Measurements from ENCODE around the gene GPR32. TPM values are rescaled to one million over a fixed set of nuclear protein-coding genes. Genes with fewer than 3 reads are reported as not detected.

Gene GPR32
- total RNA-seq, 2 donors from 2014 or later, result not detected

GRCh38 chr19:50729894-50730293 lies 40.4 kb upstream of the GPR32 start:
- Histone ChIP-seq H3K27me3 (no peaks in the 10 kb centered on the region), H3K36me3 (no peaks in the 10 kb centered on the region), H3K4me1 (peaks cover 0 to 15% of the 10 kb centered on the region in 2 donors), H3K27ac (no peak overlapping the region), H3K9me3 (no peaks in the 10 kb centered on the region), H3K4me3 (no peak overlapping the region)
- DNase-seq (ENCODE audit: low spot score), result no peak
- no peak for TF ChIP-seq CTCF (IDR thresholded peaks at IDR 0.05)

- H3K27me3 ChIP-seq, result no peaks in the 10 kb centered on the region
- no peaks in the 10 kb centered on the region for H3K4me1 ChIP-seq
- no peak overlapping the region for H3K27ac ChIP-seq
- no peaks in the 10 kb centered on the region for H3K9me3 ChIP-seq
- H3K36me3 ChIP-seq, result no peaks in the 10 kb centered on the region
- no peak for TF ChIP-seq CTCF (IDR thresholded peaks at IDR 0.05)
- H3K4me3 ChIP-seq, result no peak overlapping the region
- DNase-seq (ENCODE audit: low spot score), result no peak
Measured at GRCh38 chr19:50735869-50736268, 34.4 kb upstream of the GPR32 start.

GRCh38 chr19:50736338-50736737 lies 33.9 kb upstream of the GPR32 start:
- no peak for TF ChIP-seq CTCF (IDR thresholded peaks at IDR 0.05)
- H3K27me3 ChIP-seq, result no peaks in the 10 kb centered on the region
- H3K4me1 ChIP-seq, result no peaks in the 10 kb centered on the region

GRCh38 chr19:50739132-50739913 lies 30.9 kb upstream of the GPR32 start:
- DNase-seq (ENCODE audit: low spot score), result no peak
- Histone ChIP-seq H3K4me1 (no peaks in the 10 kb centered on the region), H3K27ac (no peak overlapping the region), H3K27me3 (no peaks in the 10 kb centered on the region), H3K9me3 (no peaks in the 10 kb centered on the region), H3K4me3 (no peak overlapping the region), H3K36me3 (no peaks in the 10 kb centered on the region)
- TF ChIP-seq CTCF (IDR thresholded peaks at IDR 0.05), result no peak

More at GRCh38 chr19:50736338-50736737, 33.9 kb upstream of the GPR32 start:
- Histone ChIP-seq H3K27ac (no peak overlapping the region), H3K36me3 (no peaks in the 10 kb centered on the region), H3K4me3 (no peak overlapping the region), H3K9me3 (no peaks in the 10 kb centered on the region)
- no peak for DNase-seq (ENCODE audit: low spot score)

GRCh38 chr19:50739914-50740426 lies 30.3 kb upstream of the GPR32 start:
- Histone ChIP-seq H3K4me1 (no peaks in the 10 kb centered on the region), H3K27ac (no peak overlapping the region), H3K36me3 (no peaks in the 10 kb centered on the region), H3K4me3 (no peak overlapping the region), H3K9me3 (no peaks in the 10 kb centered on the region), H3K27me3 (no peaks in the 10 kb centered on the region)
- TF ChIP-seq CTCF (IDR thresholded peaks at IDR 0.05), result no peak
- no peak for DNase-seq (ENCODE audit: low spot score)

Data from right atrium auricular region (tissue), 2 donors.